Activated CD4-positive, alpha-beta T cell treated with anti-CD3 and anti-CD28 coated beads for 4 hours (primary cell): ENCODE measurements around the gene TMTC1.

Experiments used
- DNase-seq, 2 donors: peaks; one replicate each; pipeline ENCODE4 v3.0.0-alpha.2; 2020

Gene TMTC1

DNA sequence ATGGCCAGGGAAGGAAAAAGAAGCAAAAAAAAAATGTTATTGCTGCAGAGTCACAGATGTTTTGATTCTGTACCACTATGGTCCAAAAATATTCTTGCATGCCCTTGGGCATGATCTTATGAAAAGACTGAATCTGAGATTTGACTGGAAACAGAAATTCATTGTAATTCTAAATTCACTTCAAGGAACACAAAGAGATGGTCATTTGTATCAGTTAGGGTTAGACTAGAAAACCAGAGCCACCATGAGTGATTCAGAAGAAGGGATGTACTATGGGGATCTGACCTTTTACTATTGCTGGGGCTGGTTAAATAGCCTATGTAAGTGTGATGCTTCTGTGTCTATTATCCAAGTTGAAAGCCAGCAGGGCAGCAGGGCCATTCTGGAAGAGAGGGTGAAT is 5.2 kb downstream of the TMTC1 start:
- no peak for DNase-seq

DNA sequence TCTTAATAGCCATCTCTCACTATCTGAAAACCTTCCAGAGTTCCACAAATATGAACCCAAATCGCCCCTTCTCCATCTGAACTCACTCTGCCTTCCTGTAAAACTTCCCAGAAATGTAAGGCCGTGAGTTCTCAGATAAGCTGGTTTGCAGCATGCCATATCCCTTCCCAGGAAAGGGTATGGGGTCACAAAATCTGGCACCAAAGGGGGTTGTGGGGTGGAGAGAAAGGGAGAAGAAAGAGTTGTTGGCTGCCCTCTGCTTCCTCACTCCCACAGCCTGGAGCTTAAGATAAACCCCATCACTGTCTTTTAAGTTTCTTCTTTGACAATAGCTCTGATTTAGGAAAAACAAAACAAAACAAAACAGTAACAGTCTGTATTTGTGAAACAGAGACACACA is 10.7 kb downstream of the TMTC1 start:
- DNase-seq, result no peak

DNA sequence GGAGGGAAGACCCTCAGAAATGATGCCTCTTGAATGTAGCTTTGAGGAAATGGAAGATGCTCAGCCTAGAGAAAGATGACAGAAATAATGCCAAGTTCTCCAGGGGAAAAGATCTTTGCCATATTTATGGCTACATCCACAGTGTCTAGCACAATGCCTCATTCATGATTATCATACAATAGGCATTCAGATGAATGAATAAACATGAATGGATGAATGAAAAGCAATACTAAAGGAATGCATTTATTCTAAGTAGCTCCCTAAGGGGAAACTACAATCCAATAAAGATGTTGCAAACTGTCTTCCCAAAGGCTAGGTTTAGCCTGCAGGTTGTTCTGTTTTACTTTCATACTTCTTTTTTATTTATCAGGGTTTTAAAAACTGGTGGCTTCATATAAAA is 12.0 kb downstream of the TMTC1 start:
- no peak for DNase-seq

DNA sequence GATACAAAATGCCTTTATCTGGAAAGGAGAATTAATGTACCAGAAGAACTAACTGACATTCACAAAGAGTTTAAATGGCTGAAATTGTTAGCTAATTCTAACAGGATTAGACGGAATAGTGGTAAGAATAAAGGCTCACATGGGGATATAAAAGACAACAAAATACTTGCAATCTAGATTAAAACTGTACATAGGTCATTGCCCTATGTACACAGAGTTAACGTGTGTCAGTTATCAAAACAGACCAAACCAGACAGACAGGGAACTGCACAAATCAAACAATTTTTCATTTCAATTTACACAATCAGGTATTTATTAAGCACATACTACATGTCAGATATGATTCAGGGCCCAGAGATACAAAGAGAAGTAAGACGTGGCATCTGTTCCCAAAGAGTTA is 12.6 kb downstream of the TMTC1 start:
- no peak for DNase-seq

DNA sequence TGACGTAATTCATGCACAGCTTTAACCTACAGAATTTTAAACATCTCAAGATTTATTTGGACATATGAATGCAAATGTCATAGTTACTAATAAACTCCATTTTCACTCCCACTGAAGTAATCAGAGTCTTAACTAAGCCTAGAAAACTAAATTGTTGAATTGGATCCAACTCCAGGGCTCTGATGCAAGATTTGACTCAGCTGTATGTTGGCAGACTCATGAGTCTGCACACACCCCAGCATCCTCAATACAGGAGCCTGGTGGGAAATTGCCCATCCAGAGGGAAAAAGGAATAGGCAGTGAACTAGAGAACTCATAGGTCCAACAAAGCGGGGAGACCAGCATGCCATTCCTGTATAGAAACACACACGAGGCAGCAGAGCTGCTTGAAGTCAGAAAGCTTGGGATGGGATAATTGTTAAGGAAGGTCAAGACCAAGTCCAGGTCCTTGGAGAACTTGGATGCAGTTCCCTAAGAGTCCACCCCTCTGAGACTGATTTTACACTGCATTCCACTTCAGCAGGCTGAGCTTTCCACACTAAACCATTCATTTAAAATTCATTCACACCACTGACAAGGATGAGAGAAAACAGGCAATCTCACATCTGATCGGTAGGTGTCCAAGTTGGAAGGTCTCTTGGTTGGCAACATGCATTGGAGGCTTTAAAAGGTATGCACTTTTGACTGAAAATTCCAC is 14.4 kb downstream of the TMTC1 start:
- DNase-seq, result no peak

DNA sequence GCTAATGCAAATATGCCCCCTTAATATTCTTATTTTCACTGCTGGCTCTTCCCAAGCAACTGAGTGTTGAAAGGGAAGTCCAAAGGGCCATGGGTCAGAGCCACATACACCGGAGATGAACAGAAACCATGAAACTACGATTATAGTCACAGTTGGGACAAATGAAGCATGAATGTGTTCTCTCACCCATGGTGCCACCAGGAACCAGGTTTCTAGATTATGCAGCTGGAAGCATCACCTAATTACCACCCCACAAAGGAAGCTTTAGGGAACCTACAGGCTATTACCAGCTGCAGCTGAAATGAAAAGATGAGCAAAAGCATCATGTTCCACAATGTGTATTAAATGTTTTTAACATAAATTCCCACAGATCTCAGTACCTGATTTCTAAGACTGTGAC is 15.4 kb downstream of the TMTC1 start:
- DNase-seq, result no peak

DNA sequence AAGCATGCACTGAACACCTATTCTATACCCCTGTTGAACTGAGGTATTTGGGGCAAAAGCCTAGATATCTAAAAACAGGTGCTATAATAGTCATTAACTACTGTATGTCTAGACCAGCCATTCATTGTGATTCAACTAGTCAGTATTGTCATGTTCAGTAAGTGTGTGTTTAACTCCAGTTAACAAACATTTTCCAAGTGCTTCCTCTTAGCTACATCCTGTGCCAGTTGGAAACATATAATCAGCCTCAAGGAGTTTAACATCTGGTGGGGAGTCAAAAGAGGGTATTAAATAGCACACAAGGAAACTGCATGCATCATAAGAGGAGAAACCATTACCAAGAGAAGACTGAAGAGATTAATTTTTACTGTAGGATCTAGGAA is 20.4 kb downstream of the TMTC1 start:
- DNase-seq, result no peak

DNA sequence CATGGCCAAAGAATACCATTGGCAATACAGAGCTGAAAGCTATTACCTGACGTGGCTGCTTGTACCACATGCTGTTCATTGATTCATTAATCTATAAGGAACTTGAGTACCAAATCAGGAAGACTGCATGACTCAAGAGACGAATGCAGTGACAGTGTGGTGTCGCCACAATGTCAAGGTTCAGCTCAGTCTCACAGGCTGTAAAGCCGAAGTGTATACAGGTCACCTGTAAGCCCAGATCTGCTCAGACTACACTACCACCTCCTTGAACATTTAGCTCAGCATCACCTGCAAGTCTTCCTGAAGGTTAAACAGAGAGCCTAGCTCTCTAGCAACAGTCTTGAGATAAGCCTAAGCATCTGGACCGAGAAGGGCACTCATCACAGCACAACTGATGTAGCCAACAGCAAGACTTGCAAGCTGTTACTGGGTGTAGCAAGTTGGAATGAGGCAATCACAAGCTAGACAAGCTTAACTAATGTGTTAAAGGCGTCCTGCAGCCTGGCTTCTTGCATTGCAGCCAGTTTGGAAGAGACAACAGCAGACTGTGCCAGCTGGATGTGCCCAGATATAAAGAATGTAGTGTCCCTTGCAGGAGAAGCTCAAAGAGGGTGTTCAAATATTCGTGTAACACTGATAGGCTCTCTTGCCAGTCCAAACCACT is 21.0 kb downstream of the TMTC1 start:
- no peak for DNase-seq

DNA sequence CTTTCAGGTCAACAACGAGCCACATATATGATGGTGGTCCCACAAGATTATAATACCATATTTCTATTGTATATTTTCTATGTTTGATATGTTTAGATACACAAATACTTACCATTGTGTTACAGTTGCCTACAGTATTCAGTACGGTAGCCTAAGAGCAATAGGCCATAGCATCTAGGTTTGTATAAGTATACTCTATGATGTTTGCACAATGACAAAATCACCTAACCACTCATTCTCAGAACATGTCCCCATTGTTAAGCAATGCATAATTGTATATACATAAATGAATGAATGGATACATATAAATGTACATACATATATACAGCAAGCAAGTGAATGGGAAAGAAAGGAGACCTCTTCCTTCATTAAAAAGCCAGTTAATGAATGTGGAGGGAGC is 23.8 kb downstream of the TMTC1 start:
- no peak for DNase-seq

DNA sequence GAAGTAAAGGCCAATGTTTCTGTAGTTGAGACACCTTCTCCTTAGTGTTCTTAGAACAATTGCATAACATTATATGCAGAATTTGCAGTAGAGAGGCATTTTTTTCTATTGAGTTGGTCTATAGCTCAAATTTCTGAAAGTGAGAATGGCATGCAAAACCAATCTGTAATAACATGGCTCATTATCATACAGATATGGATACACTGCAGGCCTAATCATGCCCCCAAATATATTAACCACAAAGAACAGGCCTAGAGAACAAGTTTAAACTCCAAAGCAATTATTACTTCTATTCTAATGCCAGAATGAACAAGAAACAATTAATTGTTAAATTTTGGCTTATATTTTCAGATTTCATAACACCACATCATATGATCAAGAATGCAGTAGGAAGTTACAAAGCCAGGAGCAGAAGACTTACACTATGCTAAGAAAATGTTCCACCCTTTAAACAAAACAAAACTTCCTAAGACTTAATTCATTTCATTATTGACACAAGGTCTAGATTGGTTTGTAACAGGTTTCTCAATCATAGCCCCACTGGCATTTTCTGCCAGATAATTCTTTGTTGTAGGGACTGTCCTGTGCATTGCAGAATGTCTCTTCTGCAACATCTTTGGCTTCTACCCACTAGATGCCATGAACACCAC is 26.9 kb downstream of the TMTC1 start:
- no peak for DNase-seq

DNA sequence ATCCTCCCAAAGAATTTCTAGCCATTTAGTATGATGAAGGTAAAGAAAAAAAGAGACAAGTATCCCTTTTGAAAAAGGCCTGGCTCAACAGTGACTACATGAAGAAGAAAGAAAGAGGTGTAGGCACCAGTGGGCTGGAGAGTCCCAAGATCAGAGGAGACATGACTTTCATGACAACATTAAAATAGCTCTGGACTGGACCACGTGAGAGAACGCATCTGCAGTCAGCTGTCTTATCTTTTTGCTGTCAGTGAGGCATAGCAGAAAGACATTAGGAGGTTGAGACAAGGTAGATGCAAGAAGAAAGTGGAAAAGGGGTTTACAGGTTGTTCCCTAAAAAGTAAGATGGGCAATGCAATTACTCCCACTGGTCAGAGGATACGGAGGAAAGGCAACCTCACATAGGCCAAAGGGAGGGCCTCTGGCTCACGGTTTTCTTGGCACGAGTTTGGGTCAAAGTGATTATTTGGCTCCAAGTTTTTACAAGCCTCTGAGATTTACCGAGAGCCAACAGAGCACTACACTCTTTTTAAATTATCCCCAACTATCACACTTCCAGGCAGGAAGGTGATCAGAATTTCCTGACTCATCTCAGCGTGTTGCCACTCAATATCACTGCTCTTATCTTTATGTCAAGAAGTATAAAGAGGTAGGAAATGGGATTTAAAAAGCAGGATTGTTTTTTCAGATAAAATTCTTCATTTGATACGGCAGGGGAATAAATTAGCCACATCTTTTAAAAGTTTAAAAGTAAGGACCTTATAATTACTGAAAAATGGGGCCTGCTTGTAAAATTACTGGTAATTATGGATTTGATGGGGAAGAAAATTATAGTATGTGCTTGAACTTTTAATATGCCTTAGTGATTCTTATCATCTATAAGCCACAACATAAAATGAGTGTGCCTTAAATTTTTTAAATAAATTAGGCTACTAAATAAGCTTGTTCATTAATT is 29.2 kb downstream of the TMTC1 start:
- DNase-seq, result no peak

DNA sequence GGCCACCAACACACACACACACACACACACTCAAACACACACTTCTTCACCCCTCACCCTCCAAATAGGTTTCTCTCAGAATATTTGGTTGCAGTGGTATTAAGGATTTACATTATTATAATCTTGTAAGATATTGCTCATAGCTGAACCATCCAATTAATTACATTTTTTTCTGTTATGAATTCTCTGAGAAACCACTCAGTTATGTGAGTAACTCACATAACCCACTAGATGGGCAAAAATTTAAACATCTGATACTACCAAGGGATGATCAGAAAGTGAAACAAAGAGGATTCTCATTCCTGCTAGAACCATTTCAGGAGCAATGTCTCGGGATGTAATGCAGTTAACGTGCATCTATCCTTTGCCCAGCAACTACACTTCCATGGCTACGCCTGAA is 31.6 kb downstream of the TMTC1 start:
- no peak for DNase-seq

DNA sequence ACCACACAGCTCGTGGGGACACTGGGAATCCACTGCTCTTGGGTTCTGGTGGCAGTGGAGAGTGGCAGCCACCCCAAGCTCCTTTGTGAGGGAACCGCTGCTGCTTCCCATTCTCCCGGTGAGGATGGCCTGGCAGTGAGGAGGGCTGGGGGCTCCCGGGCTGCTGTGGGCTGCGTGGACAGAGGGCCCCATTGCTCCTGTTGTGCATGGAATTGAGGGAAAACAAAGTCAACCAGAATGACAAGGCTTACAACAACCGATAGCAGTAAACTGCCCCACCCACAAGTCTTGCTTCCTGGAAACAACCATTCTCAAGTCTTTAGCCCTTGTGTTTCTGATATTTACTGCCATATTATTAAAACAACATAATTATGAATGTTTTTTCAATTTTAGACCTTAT is 32.1 kb downstream of the TMTC1 start:
- no peak for DNase-seq

DNA sequence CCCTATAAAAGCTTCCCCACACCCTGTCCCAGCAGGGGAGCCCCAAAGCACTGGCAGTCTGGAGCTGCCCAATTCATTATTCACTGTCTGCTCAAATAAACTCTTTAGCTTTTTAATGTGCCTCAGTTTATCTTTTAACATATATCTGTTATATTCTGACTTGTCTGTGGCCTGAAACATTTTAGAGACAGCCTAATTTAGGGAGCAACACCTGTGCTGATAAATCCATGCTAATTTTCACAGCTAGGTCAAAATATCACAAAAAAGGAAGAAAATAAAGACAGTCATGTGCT is 32.9 kb downstream of the TMTC1 start:
- DNase-seq, result no peak

DNA sequence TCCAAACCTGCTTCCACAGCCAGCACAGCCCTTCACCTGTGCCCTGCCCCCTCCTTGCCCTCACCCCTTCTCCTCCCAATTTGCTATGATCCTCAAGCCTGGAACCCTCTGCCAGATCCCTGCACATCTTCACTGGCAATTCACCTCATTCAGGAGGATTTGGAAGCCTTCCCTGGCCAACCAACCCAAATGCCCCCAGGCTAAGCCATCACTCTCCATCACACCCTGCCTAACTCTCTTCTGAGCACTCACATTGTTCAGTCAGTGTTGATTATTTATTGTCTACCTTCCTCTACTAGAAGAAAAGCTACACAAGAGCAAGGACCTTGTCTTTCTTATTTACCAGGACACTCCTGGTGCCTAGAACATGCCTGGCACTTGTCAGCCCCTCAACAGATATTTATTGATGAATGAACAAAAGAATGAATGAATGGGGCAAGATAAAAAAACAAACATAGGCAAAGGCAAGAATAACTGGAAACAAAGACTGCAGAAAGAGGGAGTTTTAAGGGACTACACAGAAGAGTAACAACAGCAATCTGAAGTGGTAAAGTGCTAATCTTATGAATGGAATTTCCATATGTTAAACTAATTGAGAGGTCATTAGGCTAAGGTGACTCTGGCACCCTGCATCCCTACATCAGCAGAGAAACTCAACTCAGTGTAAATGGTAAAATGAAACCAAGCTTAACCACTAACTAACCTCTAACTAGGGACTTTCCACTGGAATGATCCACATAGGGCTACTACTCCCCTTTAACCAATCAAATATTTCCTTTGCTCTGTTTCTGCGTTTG is 33.4 kb downstream of the TMTC1 start:
- DNase-seq, result no peak

DNA sequence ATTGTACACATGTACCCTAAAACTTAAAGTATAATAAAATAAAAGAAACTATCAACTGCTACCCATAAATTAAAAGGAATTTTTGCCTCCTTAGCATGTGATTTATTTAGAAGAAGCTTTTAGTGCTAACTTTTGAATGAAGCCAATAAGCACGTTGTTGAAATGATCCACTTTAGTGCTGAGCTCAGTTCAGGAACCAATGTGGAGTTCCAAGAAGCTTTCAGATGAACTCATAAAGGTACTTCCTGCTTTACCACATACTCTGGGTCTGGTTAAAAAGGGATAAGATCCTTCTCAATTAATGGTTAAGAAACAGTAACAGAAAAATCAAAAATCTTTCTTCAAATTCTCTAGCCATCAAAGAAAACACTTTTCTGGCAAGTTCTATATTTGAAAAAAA is 39.4 kb downstream of the TMTC1 start:
- no peak for DNase-seq

DNA sequence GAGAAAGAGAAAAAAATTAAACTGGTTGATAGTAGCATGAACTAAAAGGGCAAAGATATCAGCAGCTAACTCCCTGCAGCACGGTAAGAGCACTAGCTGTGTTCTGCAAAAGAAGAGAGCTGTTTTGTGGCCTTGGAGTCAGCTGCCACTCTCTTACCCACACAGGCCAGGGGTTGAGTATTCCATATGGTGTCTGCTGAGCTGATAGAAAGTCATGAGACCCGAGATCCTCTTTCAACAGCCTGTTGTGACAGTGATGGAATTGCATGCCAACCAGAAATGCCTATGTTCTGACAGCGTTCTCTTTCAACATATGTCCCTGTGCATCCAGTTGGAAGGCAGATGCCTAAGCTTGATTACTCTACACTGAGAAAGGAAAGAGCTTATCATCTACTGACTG is 39.9 kb downstream of the TMTC1 start:
- DNase-seq, result no peak

DNA sequence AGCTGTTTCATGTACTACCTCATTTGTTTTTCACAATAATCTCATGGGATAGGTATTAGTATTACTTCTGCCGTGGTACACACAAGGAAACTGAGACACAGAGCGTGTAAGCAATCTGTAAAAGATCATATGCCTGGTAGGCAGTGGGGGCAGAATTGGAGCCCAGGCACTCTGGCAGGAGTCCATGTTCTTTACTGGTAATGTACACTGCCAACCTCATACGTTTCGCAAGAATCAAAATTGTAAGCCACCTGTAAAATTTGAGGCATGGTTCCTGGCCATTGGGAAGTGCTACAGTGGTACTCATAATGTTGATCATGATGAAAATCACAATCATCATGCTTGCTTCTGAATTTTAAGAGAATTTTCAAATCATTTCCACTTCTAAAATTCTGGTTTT is 40.7 kb downstream of the TMTC1 start:
- no peak for DNase-seq

DNA sequence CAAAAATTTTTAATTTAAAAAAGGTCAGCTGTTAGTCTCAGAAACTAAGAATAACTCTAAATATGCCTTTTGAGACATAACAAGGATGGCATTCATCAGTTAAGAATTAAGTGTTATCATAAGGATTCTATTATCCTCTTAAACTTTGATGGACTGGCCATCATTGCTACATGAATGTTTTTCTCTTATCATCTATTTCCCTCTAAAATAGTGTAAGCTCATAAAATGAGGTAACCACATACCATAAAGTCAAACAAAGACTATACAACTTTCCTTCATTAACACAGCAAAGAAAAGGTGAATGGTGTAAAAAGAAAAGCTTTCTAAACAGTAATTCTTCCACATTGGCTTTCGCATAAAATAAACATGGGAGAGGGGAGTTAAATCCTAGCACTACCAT is 41.1 kb downstream of the TMTC1 start:
- DNase-seq, result no peak

DNA sequence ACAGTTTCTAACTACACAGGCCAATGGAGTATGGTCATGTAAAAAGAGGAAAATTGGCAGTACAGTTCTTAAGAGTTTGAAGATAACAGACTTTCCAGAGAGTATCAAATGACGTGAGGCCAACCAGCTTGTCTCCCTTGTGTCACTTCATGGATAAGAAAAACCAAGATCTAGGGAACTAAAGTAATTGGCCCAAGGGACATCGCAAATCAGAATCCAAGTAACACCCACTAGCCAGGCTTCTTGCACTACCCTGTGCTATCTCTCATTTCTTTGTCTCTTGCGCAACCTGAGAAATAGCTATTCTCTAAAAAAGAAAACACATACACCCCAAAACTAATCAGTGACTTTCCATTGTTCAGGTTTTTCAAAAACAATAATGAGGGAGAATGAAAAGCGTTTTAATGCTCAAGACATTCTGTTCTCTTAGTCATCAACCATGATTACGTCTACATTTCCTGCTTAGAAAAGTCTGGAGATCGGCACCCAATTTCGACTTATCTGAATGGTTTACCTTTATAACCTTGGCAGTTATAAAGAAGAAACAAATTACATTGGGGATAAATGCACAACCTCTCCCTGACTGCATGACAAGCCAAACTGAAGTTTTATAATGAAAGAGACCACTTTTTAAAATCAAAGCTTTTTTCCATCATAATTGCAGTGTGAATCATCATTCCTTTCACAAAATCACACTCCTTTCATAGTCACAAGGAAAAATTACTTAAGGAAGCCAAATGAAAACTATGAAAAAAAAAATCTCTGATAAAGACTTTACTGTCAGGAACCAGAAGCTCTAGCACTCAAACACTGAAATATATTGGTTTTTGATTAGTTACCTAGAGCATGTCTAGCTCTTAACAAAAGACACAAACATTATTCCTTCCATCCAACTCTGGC is 42.1 kb downstream of the TMTC1 start:
- DNase-seq, result no peak

DNA sequence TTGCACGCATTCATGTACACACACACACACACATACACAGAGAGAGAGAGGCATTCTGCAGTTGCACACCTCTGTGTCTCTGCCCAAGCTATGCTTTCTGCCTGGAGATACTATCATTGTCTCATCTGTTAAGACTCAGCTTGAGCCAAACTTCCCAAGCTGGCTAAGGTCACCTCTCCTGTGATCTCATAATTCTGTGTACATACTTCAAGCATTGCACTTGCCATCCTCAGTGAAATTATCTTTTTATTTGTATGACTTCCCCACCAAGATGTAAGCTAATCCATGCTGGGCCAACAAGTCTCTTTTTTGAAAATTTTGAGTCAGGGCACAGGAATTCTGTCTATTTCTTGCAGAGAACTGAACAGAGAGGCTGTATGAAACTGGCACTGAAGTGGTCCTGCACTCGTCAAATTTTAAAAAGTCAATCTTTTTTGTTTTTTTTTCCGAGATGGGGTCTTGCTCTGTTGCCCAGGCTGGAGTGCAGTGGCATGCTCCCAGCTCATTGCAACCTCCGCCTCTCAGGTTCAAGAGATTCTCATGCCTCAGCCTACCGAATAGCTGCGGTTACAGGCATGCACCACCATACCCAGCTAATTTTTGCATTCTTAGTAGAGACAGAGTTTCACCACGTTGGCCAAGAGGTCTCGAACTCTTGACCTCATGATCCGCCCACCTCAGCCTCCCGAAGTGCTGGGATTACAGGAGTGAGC is 44.3 kb downstream of the TMTC1 start:
- no peak for DNase-seq
